ENCODE data around the gene PTPRN2. TPM values are rescaled to one million over a fixed set of nuclear protein-coding genes. Genes with fewer than 3 reads are reported as not detected.

The PTPRN2 gene
- total and polyA plus RNA-seq, 2 donors (not counting 1 experiment from before 2014, with no cell fraction given): 0.54 to 1.2 TPM

- Histone ChIP-seq H3K4me3 (replicated peaks in 1 of 4; ENCODE audit: control extremely low read depth in 1 of 4, insufficient read depth in 1 of 4, low read depth in 3 of 4, low read length in 4 of 4) (no peak overlapping the region), H3K9me3 (ENCODE audit: control insufficient read depth, insufficient read depth, low read depth, low read length) (no peaks in the 10 kb centered on the region), H3K9ac (ENCODE audit: insufficient read depth, low read length) (no peak overlapping the region), H3K79me2 (ENCODE audit: control insufficient read depth, insufficient read depth, low read length) (no peaks in the 10 kb centered on the region), H3K36me3 (ENCODE audit: control insufficient read depth, insufficient read depth, low read length) (no peaks in the 10 kb centered on the region), H3K27me3 (ENCODE audit: control insufficient read depth, insufficient read depth, low read length) (no peaks in the 10 kb centered on the region), H3K27ac (ENCODE audit: insufficient read depth, low read length) (no peak overlapping the region), H3K4me1 (ENCODE audit: control insufficient read depth, extremely low read depth, insufficient read depth, low read length) (no peaks in the 10 kb centered on the region), H2AFZ (ENCODE audit: low read length) (no peak overlapping the region), H4K20me1 (ENCODE audit: control insufficient read depth, extremely low read depth, insufficient read depth, low read length) (no peaks in the 10 kb centered on the region), H3K4me2 (ENCODE audit: extremely low read depth, insufficient read depth, low read length) (no peak overlapping the region)
- no peak for DNase-seq (ENCODE audit: low read depth in 2 of 2)
- TF ChIP-seq EZH2 (IDR thresholded peaks at IDR 0.05; ENCODE audit: low read length, missing control alignments) (no peak), CTCF (conservative IDR thresholded peaks at IDR 0.05 in 1 of 2, IDR thresholded peaks at IDR 0.05 in 1 of 2; ENCODE audit: low read depth in 1 of 2, low read length in 2 of 2) (no peak)
These were observed 557.1 kb downstream of the PTPRN2 start for GRCh38 chr7:158030566-158030965.

- no peak overlapping the region for H3K4me2 ChIP-seq (ENCODE audit: extremely low read depth, insufficient read depth, low read length)
- H3K27me3 ChIP-seq (ENCODE audit: control insufficient read depth, insufficient read depth, low read length): no peaks in the 10 kb centered on the region
- H3K4me1 ChIP-seq (ENCODE audit: control insufficient read depth, extremely low read depth, insufficient read depth, low read length): no peaks in the 10 kb centered on the region
- no peaks in the 10 kb centered on the region for H4K20me1 ChIP-seq (ENCODE audit: control insufficient read depth, extremely low read depth, insufficient read depth, low read length)
- H3K4me3 ChIP-seq (replicated peaks in 1 of 4; ENCODE audit: control extremely low read depth in 1 of 4, insufficient read depth in 1 of 4, low read depth in 3 of 4, low read length in 4 of 4): no peak overlapping the region
- H2AFZ ChIP-seq (ENCODE audit: low read length): no peak overlapping the region
- H3K27ac ChIP-seq (ENCODE audit: insufficient read depth, low read length): no peak overlapping the region
- no peak overlapping the region for H3K9ac ChIP-seq (ENCODE audit: insufficient read depth, low read length)
- TF ChIP-seq EZH2 (IDR thresholded peaks at IDR 0.05; ENCODE audit: low read length, missing control alignments) (no peak), CTCF (conservative IDR thresholded peaks at IDR 0.05 in 1 of 2, IDR thresholded peaks at IDR 0.05 in 1 of 2; ENCODE audit: low read depth in 1 of 2, low read length in 2 of 2) (no peak)
- H3K79me2 ChIP-seq (ENCODE audit: control insufficient read depth, insufficient read depth, low read length): no peaks in the 10 kb centered on the region
- H3K9me3 ChIP-seq (ENCODE audit: control insufficient read depth, insufficient read depth, low read depth, low read length): no peaks in the 10 kb centered on the region
- H3K36me3 ChIP-seq (ENCODE audit: control insufficient read depth, insufficient read depth, low read length): no peaks in the 10 kb centered on the region
- DNase-seq (ENCODE audit: low read depth in 2 of 2): no peak
These were observed 557.6 kb downstream of the PTPRN2 start for GRCh38 chr7:158030071-158030470.

GRCh38 chr7:158029509-158029908 lies 558.1 kb downstream of the PTPRN2 start:
- Histone ChIP-seq H3K27ac (ENCODE audit: insufficient read depth, low read length) (no peak overlapping the region), H3K27me3 (ENCODE audit: control insufficient read depth, insufficient read depth, low read length) (no peaks in the 10 kb centered on the region), H3K36me3 (ENCODE audit: control insufficient read depth, insufficient read depth, low read length) (no peaks in the 10 kb centered on the region), H2AFZ (ENCODE audit: low read length) (no peak overlapping the region), H3K4me3 (replicated peaks in 1 of 4; ENCODE audit: control extremely low read depth in 1 of 4, insufficient read depth in 1 of 4, low read depth in 3 of 4, low read length in 4 of 4) (no peak overlapping the region), H3K9me3 (ENCODE audit: control insufficient read depth, insufficient read depth, low read depth, low read length) (no peaks in the 10 kb centered on the region), H3K79me2 (ENCODE audit: control insufficient read depth, insufficient read depth, low read length) (no peaks in the 10 kb centered on the region), H4K20me1 (ENCODE audit: control insufficient read depth, extremely low read depth, insufficient read depth, low read length) (no peaks in the 10 kb centered on the region), H3K4me1 (ENCODE audit: control insufficient read depth, extremely low read depth, insufficient read depth, low read length) (no peaks in the 10 kb centered on the region), H3K9ac (ENCODE audit: insufficient read depth, low read length) (no peak overlapping the region), H3K4me2 (ENCODE audit: extremely low read depth, insufficient read depth, low read length) (no peak overlapping the region)
- TF ChIP-seq CTCF (conservative IDR thresholded peaks at IDR 0.05 in 1 of 2, IDR thresholded peaks at IDR 0.05 in 1 of 2; ENCODE audit: low read depth in 1 of 2, low read length in 2 of 2): no peak
- DNase-seq (ENCODE audit: low read depth in 2 of 2): no peak

All from fibroblast of lung (primary cell).